AG04450 (cell line): ENCODE measurements around the gene PMPCB. TPM values are rescaled to one million over a fixed set of nuclear protein-coding genes. Genes with fewer than 3 reads are reported as not detected.
A peak's percentile ranks its signal among the peaks of the same experiment; 100 is the strongest.

Source experiments
- CTCF ChIA-PET: fragments of 300-600, 350-600 bp; formaldehyde crosslinking; extraction: SDS; loops from one replicate; lab custom pipeline; 2022; ENCODE audit warnings: antibody characterized with exemption, inconsistent platforms; lab: Charles Lee
- POLR2A ChIA-PET: fragments of 350-600 bp; formaldehyde crosslinking; extraction: SDS; loops from one replicate; lab custom pipeline; 2021; ENCODE audit warnings: antibody characterized with exemption, inconsistent platforms; lab: Yijun Ruan, JAX
- DNase-seq: peaks from one replicate; pipeline ENCODE4 v3.0.0-alpha.2; 2011; ENCODE audit warnings: low read depth, low spot score
- H3K27ac ChIP-seq: one replicate; pipeline ENCODE4 v1.5.1; 2012; ENCODE audit warnings: low read depth, low read length, control low read depth
- H3K27me3 ChIP-seq: one replicate; pipeline ENCODE4 v1.6.0; 2012; ENCODE audit warnings: low read length; ENCODE audit not compliant: control insufficient read depth, insufficient read depth
- H3K4me3 ChIP-seq: 2 replicates; pipeline ENCODE4 v1.5.1; 2011; ENCODE audit warnings: mild to moderate bottlenecking, low read depth, low read length, control low read depth
- H3K9me3 ChIP-seq: 2 replicates; pipeline ENCODE4 v1.5.1; 2012; ENCODE audit warnings: low read length; ENCODE audit not compliant: control insufficient read depth, insufficient read depth
- CTCF ChIP-seq: IDR thresholded peaks from 2 replicates; pipeline ENCODE4 v1.5.1; 2011; ENCODE audit warnings: low read depth, low read length, control low read depth, inconsistent platforms
- polyA plus RNA-seq: library from polyadenylated mRNA; depleted of rRNA; stranded (reverse); fragments of >200 nt; gene quantifications from 2 replicates; pipeline ENCODE4 v1.2.3, GENCODE V29; 2011; rRNA removed
- small RNA-seq: library from RNA; depleted of rRNA; stranded (forward); fragments of <200 nt; gene quantifications from one replicate; pipeline ENCODE3, GENCODE V24; 2012; ENCODE audit warnings: low read depth; ENCODE audit not compliant: insufficient read length

The PMPCB gene
- polyA plus RNA-seq, 1 experiment = 91.9 TPM

DNA sequence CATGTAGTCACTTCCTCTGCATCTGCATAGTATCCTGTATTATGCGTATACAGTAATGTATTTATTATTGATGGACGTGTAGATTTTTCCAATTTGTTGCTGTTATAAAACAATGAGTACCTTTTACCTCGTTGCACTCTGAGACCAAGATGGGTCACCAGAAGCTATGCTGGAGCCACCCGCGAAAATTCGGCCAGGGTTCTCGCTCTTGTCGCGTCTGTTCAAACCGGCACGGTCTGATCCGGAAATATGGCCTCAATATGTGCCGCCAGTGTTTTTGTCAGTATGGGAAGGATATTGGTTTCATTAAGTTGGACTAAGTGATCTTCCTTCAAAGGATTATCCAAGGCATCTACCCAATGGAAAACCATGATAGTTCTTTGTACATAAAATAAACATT is 51.2 kb downstream of the PMPCB start:
- POLR2A ChIA-PET = no interaction called here
- H3K27ac ChIP-seq = no peak overlapping the region
- CTCF ChIA-PET = interaction anchor here (0.6 kb wide), 1 partner anchor 51 kb away, joined by 3 read pairs; the partner anchor contains the start of gene PMPCB

GRCh38 chr7:103348959-103349358 is 51.7 kb downstream of the PMPCB start:
- DNase-seq = no peak
- POLR2A ChIA-PET = no interaction called here
- no peak for TF ChIP-seq CTCF
- CTCF ChIA-PET = interaction anchor here (0.6 kb wide), 1 partner anchor 51 kb away, joined by 3 read pairs; the partner anchor contains the start of gene PMPCB
- peak overlapping the region; percentile 91 for H3K4me3 ChIP-seq
- H3K27ac ChIP-seq = no peak overlapping the region
- no peaks in the 10 kb centered on the region for H3K27me3 ChIP-seq
- H3K9me3 ChIP-seq = no peaks in the 10 kb centered on the region; the same call in 1 of the 2 replicates

More for the DNA sequence above, 51.2 kb downstream of the PMPCB start:
- H3K9me3 ChIP-seq = no peaks in the 10 kb centered on the region; the same call in 1 of the 2 replicates
- TF ChIP-seq CTCF = no peak
- H3K27me3 ChIP-seq = no peaks in the 10 kb centered on the region
- H3K4me3 ChIP-seq = peak overlapping the region; percentile 91
- no peak for DNase-seq

DNA sequence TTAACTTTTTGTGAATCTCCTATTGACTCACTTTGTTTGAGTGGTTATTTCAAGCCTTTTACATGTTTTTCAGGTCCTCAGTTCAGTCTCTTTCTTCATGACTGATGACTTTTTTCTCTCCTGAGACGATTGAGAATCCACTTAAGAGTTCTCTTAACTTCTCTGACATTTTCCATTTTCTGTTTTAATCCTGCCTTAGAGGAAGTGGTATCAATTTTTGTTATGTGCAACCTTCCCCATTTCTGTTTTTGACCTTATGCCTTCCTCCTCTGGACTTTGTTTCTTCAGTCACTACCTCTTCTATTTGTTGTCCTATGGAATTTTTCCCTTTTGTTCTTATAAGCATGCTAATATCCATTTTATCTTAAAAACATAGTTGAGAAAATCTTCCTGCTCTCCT is 52.6 kb downstream of the PMPCB start:
- no peaks in the 10 kb centered on the region for H3K27me3 ChIP-seq
- no peaks in the 10 kb centered on the region for H3K9me3 ChIP-seq
- CTCF ChIA-PET = no interaction called here
- POLR2A ChIA-PET = no interaction called here
- no peak for DNase-seq
- no peak overlapping the region for H3K27ac ChIP-seq
- H3K4me3 ChIP-seq = no peak overlapping the region
- TF ChIP-seq CTCF = no peak

Small RNA genes lying within 50 kb of the gene (small RNA-seq; reads per million reads assigned to genes)
- not detected for gene RPS29P16

Other genes with a start within 250 kb of the PMPCB start
- gene FBXL13, start 222.6 kb upstream of the PMPCB start, polyA plus RNA-seq = 0.79 and 0.95 TPM in 2 replicates
- 39.1 and 54.9 TPM in 2 replicates for gene ARMC10, start 222.3 kb upstream of the PMPCB start, polyA plus RNA-seq
- gene NAPEPLD, start 148.3 kb upstream of the PMPCB start, polyA plus RNA-seq = 7.4 and 8.9 TPM in 2 replicates
- 20.2 and 31.7 TPM in 2 replicates for gene DNAJC2, start 47.3 kb downstream of the PMPCB start, polyA plus RNA-seq
- 221 and 266 TPM in 2 replicates for gene PSMC2, start 50.2 kb downstream of the PMPCB start, polyA plus RNA-seq
- gene SLC26A5, start 148.8 kb downstream of the PMPCB start, polyA plus RNA-seq = not detected in 2 replicates